ENCODE measurements around the gene ITPRIPL2.

Gene ITPRIPL2

GRCh38 chr16:19112099-19112407 is 1.7 kb upstream of the ITPRIPL2 start:
- no peak overlapping the region for H3K4me3 ChIP-seq (ENCODE audit: low read depth, low read length)
- DNase-seq (ENCODE audit: low read depth): no peak
- no peak for TF ChIP-seq CTCF (IDR thresholded peaks at IDR 0.05; ENCODE audit: insufficient read depth, low read depth, low read length, missing control alignments)

GRCh38 chr16:19114359-19115147 is 789 bp downstream of the ITPRIPL2 start:
- H3K4me3 ChIP-seq (ENCODE audit: low read depth, low read length): peak overlapping the region; percentile 49
- DNase-seq (ENCODE audit: low read depth): peak; percentile 77
- TF ChIP-seq CTCF (IDR thresholded peaks at IDR 0.05; ENCODE audit: insufficient read depth, low read depth, low read length, missing control alignments): no peak

- no peak for DNase-seq (ENCODE audit: low read depth)
- TF ChIP-seq CTCF (IDR thresholded peaks at IDR 0.05; ENCODE audit: insufficient read depth, low read depth, low read length, missing control alignments): no peak
- no peak overlapping the region; the same call in 1 of the 2 replicates for H3K4me3 ChIP-seq (ENCODE audit: low read depth, low read length)
These were observed 1.6 kb downstream of the ITPRIPL2 start for GRCh38 chr16:19115148-19116021.

GRCh38 chr16:19116711-19117449 is 3.1 kb downstream of the ITPRIPL2 start:
- TF ChIP-seq CTCF (IDR thresholded peaks at IDR 0.05; ENCODE audit: insufficient read depth, low read depth, low read length, missing control alignments): no peak
- peak; percentile 32 for DNase-seq (ENCODE audit: low read depth)
- no peak overlapping the region for H3K4me3 ChIP-seq (ENCODE audit: low read depth, low read length)

GRCh38 chr16:19118938-19119431 is 5.2 kb downstream of the ITPRIPL2 start:
- peak; percentile 52 for DNase-seq (ENCODE audit: low read depth)
- peak overlapping the region; percentile 47 for H3K4me3 ChIP-seq (ENCODE audit: low read depth, low read length)
- no peak for TF ChIP-seq CTCF (IDR thresholded peaks at IDR 0.05; ENCODE audit: insufficient read depth, low read depth, low read length, missing control alignments)

- TF ChIP-seq CTCF (IDR thresholded peaks at IDR 0.05; ENCODE audit: insufficient read depth, low read depth, low read length, missing control alignments): no peak
- peak overlapping the region; percentile 47 for H3K4me3 ChIP-seq (ENCODE audit: low read depth, low read length)
- peak; percentile 67 for DNase-seq (ENCODE audit: low read depth)
These were observed 5.8 kb downstream of the ITPRIPL2 start for GRCh38 chr16:19119564-19119963.

All from GM12865 (cell line).